ENCODE results near the gene AP4B1.

DNA sequence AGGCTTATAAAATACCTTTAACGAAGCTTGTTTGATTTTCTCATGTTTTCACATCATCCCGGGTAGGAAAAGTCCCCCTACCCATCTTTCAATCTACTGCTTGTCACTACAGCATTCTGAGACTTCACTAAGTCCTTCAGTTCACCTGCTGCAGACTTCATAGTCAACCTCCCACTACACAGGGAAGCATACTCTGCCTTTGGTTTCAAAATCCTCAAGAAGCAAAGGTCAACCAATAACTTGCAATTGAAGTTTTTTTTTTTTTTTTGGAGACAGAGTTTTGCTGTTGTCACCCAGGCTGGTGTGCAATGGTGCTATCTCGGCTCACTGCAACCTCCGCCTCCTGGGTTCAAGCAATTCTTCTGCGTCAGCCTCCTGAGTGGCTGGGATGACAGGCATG lies 28.4 kb downstream of the AP4B1 start:
- TF ChIP-seq EZH2 (IDR thresholded peaks at IDR 0.05; ENCODE audit: borderline replicate concordance) = no peak
- TF ChIP-seq, protein P1, sequence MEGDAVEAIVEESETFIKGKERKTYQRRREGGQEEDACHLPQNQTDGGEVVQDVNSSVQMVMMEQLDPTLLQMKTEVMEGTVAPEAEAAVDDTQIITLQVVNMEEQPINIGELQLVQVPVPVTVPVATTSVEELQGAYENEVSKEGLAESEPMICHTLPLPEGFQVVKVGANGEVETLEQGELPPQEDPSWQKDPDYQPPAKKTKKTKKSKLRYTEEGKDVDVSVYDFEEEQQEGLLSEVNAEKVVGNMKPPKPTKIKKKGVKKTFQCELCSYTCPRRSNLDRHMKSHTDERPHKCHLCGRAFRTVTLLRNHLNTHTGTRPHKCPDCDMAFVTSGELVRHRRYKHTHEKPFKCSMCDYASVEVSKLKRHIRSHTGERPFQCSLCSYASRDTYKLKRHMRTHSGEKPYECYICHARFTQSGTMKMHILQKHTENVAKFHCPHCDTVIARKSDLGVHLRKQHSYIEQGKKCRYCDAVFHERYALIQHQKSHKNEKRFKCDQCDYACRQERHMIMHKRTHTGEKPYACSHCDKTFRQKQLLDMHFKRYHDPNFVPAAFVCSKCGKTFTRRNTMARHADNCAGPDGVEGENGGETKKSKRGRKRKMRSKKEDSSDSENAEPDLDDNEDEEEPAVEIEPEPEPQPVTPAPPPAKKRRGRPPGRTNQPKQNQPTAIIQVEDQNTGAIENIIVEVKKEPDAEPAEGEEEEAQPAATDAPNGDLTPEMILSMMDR (IDR thresholded peaks at IDR 0.05; ENCODE audit: poor library complexity) = no peak
